Activated naive CD4-positive, alpha-beta T cell treated with anti-CD3 and anti-CD28 coated beads, Interleukin-2, amount 50 U/mL, for 16 hours (primary cell): Measurements from ENCODE around the gene ZNF37A.
"Not testable (repeated sequence)": the region's sequence is repeated elsewhere in the genome, so short reads cannot be mapped to it uniquely, and the experiment has no call there.

Experiments used
- DNase-seq: peaks from one replicate; pipeline ENCODE4 v3.0.0-alpha.2; 2020

Gene ZNF37A

GRCh38 chr10:38094158-38094926, at the start of gene ZNF37A:
ZNF37A (plus strand) TSS chr10:38094337; CDS start chr10:38096618, 2,281 bp downstream.
- peak; percentile 86 for DNase-seq

- no peak for DNase-seq
These were observed 49.0 kb upstream of the ZNF37A start for GRCh38 chr10:38045129-38045528.

- no peak for DNase-seq
These were observed 46.5 kb upstream of the ZNF37A start for GRCh38 chr10:38047666-38048065.

- DNase-seq, result no peak
These were observed 43.9 kb upstream of the ZNF37A start for GRCh38 chr10:38050212-38050611.

- DNase-seq, result no peak
These were observed 39.8 kb upstream of the ZNF37A start for GRCh38 chr10:38054361-38054797.

GRCh38 chr10:38055274-38055894, 38.8 kb upstream of the ZNF37A start:
- DNase-seq, result not testable (repeated sequence)

GRCh38 chr10:38069663-38070062, 24.5 kb upstream of the ZNF37A start:
- not testable (repeated sequence) for DNase-seq

- DNase-seq, result no peak
These were observed 23.6 kb upstream of the ZNF37A start for GRCh38 chr10:38070501-38070900.

- no peak for DNase-seq
These were observed 21.6 kb upstream of the ZNF37A start for GRCh38 chr10:38072552-38072951.

GRCh38 chr10:38076687-38077086, 17.4 kb upstream of the ZNF37A start:
- no peak for DNase-seq

GRCh38 chr10:38093318-38093717, 819 bp upstream of the ZNF37A start:
- DNase-seq, result not testable (repeated sequence)

- no peak for DNase-seq
These were observed 350 bp upstream of the ZNF37A start for GRCh38 chr10:38093816-38094157.

GRCh38 chr10:38094927-38095574, 914 bp downstream of the ZNF37A start:
- DNase-seq, result no peak

- DNase-seq, result no peak
These were observed 8.7 kb downstream of the ZNF37A start for GRCh38 chr10:38102880-38103279.

GRCh38 chr10:38103756-38104155, 9.6 kb downstream of the ZNF37A start:
- DNase-seq, result no peak

GRCh38 chr10:38112159-38112558, 18.0 kb downstream of the ZNF37A start:
- DNase-seq, result no peak

GRCh38 chr10:38118072-38118807, 24.1 kb downstream of the ZNF37A start:
- DNase-seq, result no peak

- no peak for DNase-seq
These were observed 24.9 kb downstream of the ZNF37A start for GRCh38 chr10:38119038-38119437.

GRCh38 chr10:38127812-38128211, 33.7 kb downstream of the ZNF37A start:
- DNase-seq, result no peak

- no peak for DNase-seq
These were observed 49.5 kb downstream of the ZNF37A start for GRCh38 chr10:38143587-38143986.

GRCh38 chr10:38146579-38147333, 52.6 kb downstream of the ZNF37A start:
- DNase-seq, result no peak

GRCh38 chr10:38147686-38148085, 53.5 kb downstream of the ZNF37A start:
- DNase-seq, result no peak
